Smooth muscle cell (in vitro differentiated cells): ENCODE data around the gene OPRM1. TPM values are rescaled to one million over a fixed set of nuclear protein-coding genes. Genes with fewer than 3 reads are reported as not detected.

Source experiments
- DNase-seq: peaks from one replicate; lab custom pipeline; 2025; ENCODE audit not compliant: unreplicated experiment; lab: John Stamatoyannopoulos, UW
- H2AFZ ChIP-seq: fragments of 200-600 bp; sonication (generic); 2 replicates; pipeline ENCODE4 v1.6.0; 2016; ENCODE audit warnings: antibody characterized with exemption, low read depth, mild to moderate bottlenecking
- H3F3A ChIP-seq: fragments of 200-600 bp; sonication (generic); 2 replicates; pipeline ENCODE4 v1.6.0; 2017; ENCODE audit warnings: antibody characterized with exemption, low read depth
- H3K27ac ChIP-seq: fragments of 200-600 bp; sonication (generic); 2 replicates; pipeline ENCODE4 v1.5.1; 2016; ENCODE audit warnings: low read depth, mild to moderate bottlenecking
- H3K27me3 ChIP-seq: fragments of 200-600 bp; sonication (generic); 2 replicates; pipeline ENCODE4 v1.6.1; 2016; ENCODE audit warnings: low read depth, mild to moderate bottlenecking
- H3K36me3 ChIP-seq: fragments of 200-600 bp; sonication (generic); 2 replicates; pipeline ENCODE4 v1.5.1; 2016; ENCODE audit warnings: low read depth
- H3K4me1 ChIP-seq: fragments of 200-600 bp; sonication (generic); 2 replicates; pipeline ENCODE4 v1.5.1; 2016; ENCODE audit warnings: low read depth
- H3K4me2 ChIP-seq: fragments of 200-600 bp; sonication (generic); 2 replicates; pipeline ENCODE4 v1.6.0; 2016; ENCODE audit warnings: mild to moderate bottlenecking
- H3K4me3 ChIP-seq: fragments of 200-600 bp; sonication (generic); 2 replicates; pipeline ENCODE4 v1.5.1; 2016; ENCODE audit warnings: mild to moderate bottlenecking
- H3K79me2 ChIP-seq: fragments of 200-600 bp; sonication (generic); 2 replicates; pipeline ENCODE4 v1.6.0; 2016; ENCODE audit warnings: low read depth, mild to moderate bottlenecking
- H3K9ac ChIP-seq: fragments of 200-600 bp; sonication (generic); 2 replicates; pipeline ENCODE4 v1.6.0; 2016; ENCODE audit warnings: low read depth
- H3K9me3 ChIP-seq: fragments of 200-600 bp; sonication (generic); replicated peaks from 2 replicates; pipeline ENCODE4 v1.5.1; 2016; ENCODE audit warnings: low read depth
- H4K20me1 ChIP-seq: fragments of 200-600 bp; sonication (generic); 2 replicates; pipeline ENCODE4 v1.6.0; 2016; ENCODE audit warnings: low read depth
- CTCF ChIP-seq: fragments of 200-600 bp; sonication (generic); IDR thresholded peaks from 2 replicates; pipeline ENCODE4 v1.5.1; 2017; ENCODE audit warnings: borderline replicate concordance, mild to moderate bottlenecking, antibody characterized with exemption; ENCODE audit not compliant: insufficient read depth, poor library complexity, severe bottlenecking
- WGBS: methylation state at CpG from one replicate; pipeline ENCODE4 v1.1.7; 2016; ENCODE audit warnings: low lambda C conversion rate; 5-methylcytosine and 5-hydroxymethylcytosine counted together
- polyA plus RNA-seq: library from polyadenylated mRNA; unstranded; fragments of >200 nt; fragmentation: Nextera tagmentation; extraction: Ambion mirVana; gene quantifications from 2 replicates; pipeline ENCODE4 v1.2.1, GENCODE V29; 2016
- total RNA-seq: library from RNA; depleted of rRNA; stranded (reverse); fragments of >200 nt; gene quantifications from 2 replicates; pipeline ENCODE4 v1.2.3, GENCODE V29; 2014

OPRM1 gene
- total and polyA plus RNA-seq, 2 experiments from 2014 or later: not detected

- H3K79me2 ChIP-seq: no peaks in the 10 kb centered on the region
- peaks cover 12% of the 10 kb centered on the region for H3K4me1 ChIP-seq
- H3K4me3 ChIP-seq: no peak overlapping the region
- no peak for TF ChIP-seq CTCF
- H3K4me2 ChIP-seq: peak overlapping the region; percentile 74
- H3K9ac ChIP-seq: no peak overlapping the region
- H3K27ac ChIP-seq: peak overlapping the region; percentile 42
- 84% methylated on average over 2 of the region's 2 CpGs for WGBS
- no peaks in the 10 kb centered on the region for H3K9me3 ChIP-seq
- no peaks in the 10 kb centered on the region for H3F3A ChIP-seq
- no peak for DNase-seq
- no peaks in the 10 kb centered on the region for H3K27me3 ChIP-seq
- no peaks in the 10 kb centered on the region for H3K36me3 ChIP-seq
- H4K20me1 ChIP-seq: no peaks in the 10 kb centered on the region
- H2AFZ ChIP-seq: peak overlapping the region; percentile 76
Measured at GRCh38 chr6:154122195-154122925, 83.3 kb downstream of the OPRM1 start.

- Histone ChIP-seq H3K4me2 (peak overlapping the region; percentile 74), H3K9me3 (no peaks in the 10 kb centered on the region), H3K9ac (no peak overlapping the region), H3K4me3 (no peak overlapping the region), H3K27ac (peak overlapping the region; percentile 42), H3K79me2 (no peaks in the 10 kb centered on the region), H3K4me1 (peaks cover 15% of the 10 kb centered on the region), H2AFZ (peak overlapping the region; percentile 76), H3K36me3 (no peaks in the 10 kb centered on the region), H3F3A (no peaks in the 10 kb centered on the region), H3K27me3 (no peaks in the 10 kb centered on the region), H4K20me1 (no peaks in the 10 kb centered on the region)
- WGBS: 39% methylated on average over 8 of the region's 8 CpGs
- no peak for TF ChIP-seq CTCF
- no peak for DNase-seq
Measured at GRCh38 chr6:154123155-154123956, 84.3 kb downstream of the OPRM1 start.

- Histone ChIP-seq H3K9ac (no peak overlapping the region), H3F3A (no peaks in the 10 kb centered on the region), H3K36me3 (no peaks in the 10 kb centered on the region), H3K79me2 (no peaks in the 10 kb centered on the region), H4K20me1 (no peaks in the 10 kb centered on the region), H3K4me3 (no peak overlapping the region), H2AFZ (no peak overlapping the region), H3K9me3 (no peaks in the 10 kb centered on the region), H3K4me1 (peaks cover 15% of the 10 kb centered on the region), H3K4me2 (no peak overlapping the region), H3K27me3 (no peaks in the 10 kb centered on the region), H3K27ac (no peak overlapping the region)
- TF ChIP-seq CTCF: no peak
- no peak for DNase-seq
- WGBS: 81% methylated on average over 2 of the region's 2 CpGs
Measured at GRCh38 chr6:154125421-154125820, 86.4 kb downstream of the OPRM1 start.
